Spinal cord (tissue), 10 donors: Measurements from ENCODE around the gene LAMTOR4. TPM values are rescaled to one million over a fixed set of nuclear protein-coding genes. Genes with fewer than 3 reads are reported as not detected.
A peak's percentile ranks its signal among the peaks of the same experiment; 100 is the strongest.

Experiments
- DNase-seq, 6 donors: peaks; one replicate each; pipeline versions ENCODE4 v3.0.0 to v3.0.0-alpha.2; 2013 to 2015; ENCODE audit warnings: low spot score in 6 of 6, low read depth in 4 of 6
- H3K27ac ChIP-seq: one replicate; pipeline ENCODE4 v1.5.1; 2013; ENCODE audit warnings: low read depth, low read length, control low read depth
- H3K27me3 ChIP-seq: one replicate; pipeline ENCODE4 v1.6.1; 2013; ENCODE audit warnings: low read length; ENCODE audit not compliant: control insufficient read depth, insufficient read depth
- H3K36me3 ChIP-seq: one replicate; pipeline ENCODE4 v1.6.1; 2013; ENCODE audit warnings: low read length; ENCODE audit not compliant: control insufficient read depth, insufficient read depth
- H3K4me1 ChIP-seq: one replicate; pipeline ENCODE4 v1.6.1; 2013; ENCODE audit warnings: low read length; ENCODE audit not compliant: control insufficient read depth, insufficient read depth
- H3K4me3 ChIP-seq: one replicate; pipeline ENCODE4 v1.5.1; 2013; ENCODE audit warnings: low read depth, low read length, control low read depth
- H3K9me3 ChIP-seq: one replicate; pipeline ENCODE4 v1.6.1; 2013; ENCODE audit warnings: low read length; ENCODE audit not compliant: control insufficient read depth, insufficient read depth
- WGBS: methylation state at CpG from one replicate; pipeline ENCODE4 v1.1.5; 2013; ENCODE audit warnings: missing lambda C conversion rate; ENCODE audit not compliant: insufficient coverage; 5-methylcytosine and 5-hydroxymethylcytosine counted together
- long read RNA-seq, 4 donors: transcript quantifications; one replicate each; lab custom pipeline, GENCODE V29; 2026
- polyA plus RNA-seq, 2 donors: library from polyadenylated mRNA; unstranded; fragments of 120-200 nt; gene quantifications; one replicate each; pipeline ENCODE4 v1.2.1, GENCODE V29; 2013; ENCODE audit not compliant: insufficient read length in 2 of 2
- total RNA-seq, 2 donors: library from RNA; depleted of rRNA in 1 of 2; stranded (reverse); fragments of 120-200 nt in 1 of 2; fragments of >200 nt in 1 of 2; gene quantifications; one replicate each; pipeline versions ENCODE4 v1.2.3 to v1.2.4, GENCODE V29; 2013 to 2014
- donor health status: healthy.

The LAMTOR4 gene
- total RNA-seq: 100 to 1,000 TPM in 1 of 2 donors, 10 to 100 TPM in 1; 59.2 to 155 TPM
- 100 to 1,000 TPM; 132 to 160 TPM for polyA plus RNA-seq
- long read RNA-seq, donor 1, transcript LAMTOR4-205 (4 exons, 621 nt): minor isoform, 7 of 113 reads
- long read RNA-seq, donor 1, transcript LAMTOR4-204 (3 exons, 371 nt): minor isoform, 15 of 113 reads
- long read RNA-seq, donor 1, transcript LAMTOR4-201 (4 exons, 605 nt): major isoform, 70 of 113 reads
- long read RNA-seq, donor 1, partial matches to known transcripts: 15 of 113 reads
- long read RNA-seq, donor 1, other reads (novel, unspliced or antisense): 0 of 113 reads
- long read RNA-seq, donor 2, transcript LAMTOR4-204 (3 exons, 371 nt): minor isoform, 6 of 50 reads
- long read RNA-seq, donor 2, transcript LAMTOR4-201 (4 exons, 605 nt): major isoform, 35 of 50 reads
- long read RNA-seq, donor 2, transcript LAMTOR4-205 (4 exons, 621 nt): minor isoform, 9 of 50 reads
- long read RNA-seq, donor 2, partial matches to known transcripts: 0 of 50 reads
- long read RNA-seq, donor 2, other reads (novel, unspliced or antisense): 0 of 50 reads
- long read RNA-seq, donor 3, transcript LAMTOR4-201 (4 exons, 605 nt): major isoform, 39 of 54 reads
- long read RNA-seq, donor 3, transcript LAMTOR4-204 (3 exons, 371 nt): minor isoform, 8 of 54 reads
- long read RNA-seq, donor 3, transcript LAMTOR4-205 (4 exons, 621 nt): minor isoform, 5 of 54 reads
- long read RNA-seq, donor 3, partial matches to known transcripts: 0 of 54 reads
- long read RNA-seq, donor 3, other reads (novel, unspliced or antisense): 0 of 54 reads
- long read RNA-seq, donor 4, transcript LAMTOR4-204 (3 exons, 371 nt): minor isoform, 34 of 187 reads
- long read RNA-seq, donor 4, transcript LAMTOR4-205 (4 exons, 621 nt): minor isoform, 12 of 187 reads
- long read RNA-seq, donor 4, transcript LAMTOR4-201 (4 exons, 605 nt): major isoform, 120 of 187 reads
- long read RNA-seq, donor 4, partial matches to known transcripts: 12 of 187 reads
- long read RNA-seq, donor 4, other reads (novel, unspliced or antisense): 0 of 187 reads

DNA sequence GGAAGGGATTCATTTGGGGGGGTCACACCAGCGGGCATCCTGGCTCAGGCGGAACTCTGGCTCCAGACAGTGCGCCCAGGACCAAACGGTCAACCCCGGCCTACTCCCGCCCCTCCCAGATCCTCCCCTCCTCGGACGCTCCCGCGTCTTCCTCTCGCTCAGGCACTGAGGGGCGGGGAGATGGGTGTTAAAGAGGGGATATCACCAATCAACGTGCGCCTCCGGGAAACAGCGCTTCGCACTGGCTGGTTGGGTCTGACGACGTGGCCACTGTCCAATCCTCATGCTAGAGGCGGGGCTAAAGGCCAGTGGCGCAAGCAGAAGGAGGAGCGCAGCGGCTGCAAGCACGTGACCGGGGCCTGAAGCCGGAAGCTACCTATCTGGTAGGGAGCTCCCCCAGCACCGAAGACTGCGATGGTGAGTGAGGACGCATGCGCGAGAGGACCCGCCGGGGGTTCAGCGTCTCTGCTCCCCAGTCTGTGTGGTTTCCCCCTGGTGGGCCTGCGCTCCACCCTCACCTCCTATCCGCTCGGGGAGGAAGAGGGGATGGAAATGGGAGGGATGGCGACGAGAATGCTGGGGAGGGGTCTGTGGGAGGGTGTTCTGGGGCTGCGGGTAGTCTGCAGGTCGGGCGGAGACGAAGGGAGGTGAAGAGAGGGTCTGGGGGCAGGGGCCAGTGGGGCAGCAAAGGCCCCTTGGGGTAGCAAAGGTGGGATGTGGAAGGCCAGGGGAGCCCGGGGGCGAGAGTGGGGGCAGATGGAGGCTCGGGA is at the start of gene LAMTOR4:
TSS of gene LAMTOR4 (plus strand) at position 360 of the 770 bp plus-strand sequence. CDS start at position 415, 55 bp downstream.
- peaks cover 13% of the 10 kb centered on the region for H3K36me3 ChIP-seq
- H3K4me1 ChIP-seq: peaks cover 20% of the 10 kb centered on the region
- no peaks in the 10 kb centered on the region for H3K27me3 ChIP-seq
- H3K9me3 ChIP-seq: no peaks in the 10 kb centered on the region
- DNase-seq: peak; percentile 92 to 100 (median 98)
- 0% methylated on average over 40 of the region's 46 CpGs for WGBS
- H3K4me3 ChIP-seq: peak within 1 kb of the TSS; percentile 97
- H3K27ac ChIP-seq: peak within 1 kb of the TSS; percentile 80

DNA sequence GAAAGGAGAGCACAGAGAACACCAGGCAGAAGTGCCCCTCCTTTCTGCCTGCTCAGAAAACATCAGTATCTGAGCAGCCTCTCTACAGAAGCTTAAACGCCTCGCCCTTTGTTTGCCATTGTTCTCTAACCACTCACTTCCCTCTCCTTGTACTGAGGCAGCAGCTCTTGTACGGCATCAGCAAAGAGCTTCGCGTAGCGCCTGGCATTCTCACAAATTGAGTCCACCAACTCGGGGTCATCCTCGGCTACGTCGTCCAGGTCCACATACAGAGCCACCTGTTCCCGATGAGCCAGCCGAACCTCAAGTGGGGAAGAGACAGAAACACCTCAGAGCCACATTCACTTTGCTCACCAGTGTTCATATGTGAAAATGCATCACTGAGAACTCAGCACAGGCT is 49.3 kb upstream of the LAMTOR4 start:
- WGBS: 75% methylated on average over 12 of the region's 12 CpGs
- Histone ChIP-seq H3K27me3 (no peaks in the 10 kb centered on the region), H3K27ac (no peak overlapping the region), H3K36me3 (peaks cover 65% of the 10 kb centered on the region), H3K4me3 (peak overlapping the region; percentile 79), H3K4me1 (peaks cover 32% of the 10 kb centered on the region), H3K9me3 (no peaks in the 10 kb centered on the region)
- DNase-seq: no peak

GRCh38 chr7:100100420-100101015 is 48.2 kb upstream of the LAMTOR4 start:
- H3K36me3 ChIP-seq: peaks cover 67% of the 10 kb centered on the region
- no peaks in the 10 kb centered on the region for H3K9me3 ChIP-seq
- peak; percentile 87 to 98 (median 90) for DNase-seq
- WGBS: 0% methylated on average over 61 of the region's 61 CpGs
- no peaks in the 10 kb centered on the region for H3K27me3 ChIP-seq
- H3K27ac ChIP-seq: peak overlapping the region; percentile 94
- H3K4me3 ChIP-seq: peak overlapping the region; percentile 79
- H3K4me1 ChIP-seq: peaks cover 32% of the 10 kb centered on the region

DNA sequence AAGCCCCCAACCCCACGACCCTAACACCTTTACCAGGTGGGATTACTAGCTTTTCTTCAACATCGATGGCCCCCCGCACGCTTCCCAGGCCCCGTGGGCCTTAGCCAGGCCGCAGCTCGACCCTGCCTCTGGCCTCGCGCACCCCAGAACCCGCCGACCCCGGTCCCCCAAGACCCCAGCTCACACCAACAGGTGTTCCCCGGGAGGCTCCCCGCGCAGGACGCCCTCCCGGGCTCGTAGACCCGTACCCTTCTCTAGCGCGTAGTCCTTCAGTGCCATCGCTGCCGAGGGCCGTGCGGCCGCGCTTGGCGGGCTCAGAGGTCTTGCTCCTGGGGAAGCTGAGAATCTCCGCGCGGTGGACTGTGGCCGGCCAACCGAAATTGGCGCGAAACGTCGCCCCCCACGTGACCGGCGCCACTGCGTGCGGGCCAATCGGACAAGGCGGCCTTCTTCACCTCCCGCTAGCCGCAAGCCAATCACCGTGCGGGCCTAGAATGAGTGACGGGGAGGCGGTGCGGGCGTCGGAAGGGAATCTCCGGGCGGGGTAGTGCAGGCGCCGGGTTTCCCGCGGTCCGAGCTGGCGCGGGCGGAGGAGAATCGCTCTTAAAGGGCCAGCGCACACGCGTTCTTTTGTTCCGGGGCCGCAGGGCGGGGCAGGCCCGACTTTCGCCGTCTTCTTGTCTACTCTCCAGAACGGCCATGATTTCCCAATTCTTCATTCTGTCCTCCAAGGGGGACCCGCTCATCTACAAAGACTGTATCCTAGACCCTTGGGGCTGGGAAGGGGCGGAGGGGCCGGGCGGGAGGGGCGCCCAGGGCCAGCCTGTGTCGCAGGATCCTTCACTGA is 47.5 kb upstream of the LAMTOR4 start, which contains the start of the genes AP4M1 and MCM7:
TSS of gene AP4M1 (plus strand) at position 628 of the 847 bp plus-strand sequence. CDS start at position 700, 72 bp downstream.
TSS of gene MCM7 (minus strand) at position 382 of the 847 bp plus-strand sequence. CDS start at position 279, 103 bp downstream.
- Histone ChIP-seq H3K27ac (peak within 1 kb of the TSS; percentile 94), H3K4me1 (peaks cover 32% of the 10 kb centered on the region), H3K27me3 (no peaks in the 10 kb centered on the region), H3K4me3 (peak within 1 kb of the TSS; percentile 79), H3K36me3 (peaks cover 67% of the 10 kb centered on the region), H3K9me3 (no peaks in the 10 kb centered on the region)
- peak; percentile 91 to 99 (median 98) for DNase-seq
- under 1% methylated on average over 70 of the region's 80 CpGs for WGBS

- Histone ChIP-seq H3K4me1 (peaks cover 31% of the 10 kb centered on the region), H3K4me3 (no peak overlapping the region), H3K9me3 (no peaks in the 10 kb centered on the region), H3K36me3 (peaks cover 67% of the 10 kb centered on the region), H3K27ac (no peak overlapping the region), H3K27me3 (no peaks in the 10 kb centered on the region)
- no peak for DNase-seq
- WGBS: 86% methylated on average over 12 of the region's 17 CpGs
These were observed 45.5 kb upstream of the LAMTOR4 start for GRCh38 chr7:100102950-100103840.

- Histone ChIP-seq H3K36me3 (peaks cover 77% of the 10 kb centered on the region), H3K4me3 (no peak overlapping the region), H3K27me3 (no peaks in the 10 kb centered on the region), H3K27ac (no peak overlapping the region), H3K4me1 (peaks cover 18% of the 10 kb centered on the region), H3K9me3 (no peaks in the 10 kb centered on the region)
- no peak for DNase-seq
- WGBS: 100% methylated on average over 3 of the region's 4 CpGs
These were observed 43.2 kb upstream of the LAMTOR4 start for GRCh38 chr7:100105534-100105933.

DNA sequence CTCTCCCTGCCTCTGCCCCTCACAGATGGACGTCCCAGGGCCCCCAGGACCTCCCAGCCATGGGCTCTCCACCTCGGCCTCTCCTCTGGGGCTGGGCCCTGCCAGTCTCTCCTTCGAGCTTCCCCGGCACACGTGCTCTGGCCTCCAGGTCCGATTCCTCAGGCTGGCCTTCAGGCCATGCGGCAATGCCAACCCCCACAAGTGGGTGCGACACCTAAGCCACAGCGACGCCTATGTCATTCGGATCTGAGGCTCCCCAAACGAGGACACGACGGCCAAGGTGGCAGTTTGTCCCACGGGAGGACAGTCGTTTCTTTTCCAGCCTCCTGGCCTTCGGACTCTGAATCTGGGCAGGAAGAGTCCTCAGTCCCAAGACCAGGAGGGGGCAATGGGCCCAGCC is 42.1 kb upstream of the LAMTOR4 start:
- H3K36me3 ChIP-seq: peaks cover 88% of the 10 kb centered on the region

More for the DNA sequence above, 42.1 kb upstream of the LAMTOR4 start:
- no peak overlapping the region for H3K27ac ChIP-seq
- H3K27me3 ChIP-seq: no peaks in the 10 kb centered on the region
- no peaks in the 10 kb centered on the region for H3K9me3 ChIP-seq
- DNase-seq: no peak
- WGBS: 84% methylated on average over 16 of the region's 17 CpGs
- H3K4me3 ChIP-seq: no peak overlapping the region
- peaks cover 15% of the 10 kb centered on the region for H3K4me1 ChIP-seq
